ENCODE data around the gene SLC9A1. TPM values are rescaled to one million over a fixed set of nuclear protein-coding genes. Genes with fewer than 3 reads are reported as not detected.

Gene SLC9A1
- total RNA-seq, 1 experiment from 2014 or later, result 4.2 TPM

DNA sequence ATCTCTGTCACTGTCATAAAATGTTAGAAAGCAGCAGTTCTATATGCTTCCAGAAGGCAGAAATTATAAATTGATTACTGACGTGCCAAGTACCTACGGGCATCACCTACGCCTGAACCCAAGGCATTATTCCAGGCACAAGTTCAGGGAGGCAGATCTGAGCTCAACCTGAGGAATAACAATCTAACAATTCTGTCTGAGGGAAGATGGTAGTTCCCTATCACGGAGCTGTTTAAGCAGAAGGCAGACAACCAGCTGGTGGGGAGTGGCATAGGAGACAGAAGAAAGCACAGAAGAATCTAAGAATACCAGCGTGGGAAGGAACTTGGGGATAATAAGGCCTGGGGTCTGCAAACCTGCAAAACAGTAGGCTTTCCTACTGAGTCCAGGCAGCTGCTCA is 40.4 kb downstream of the SLC9A1 start:
- DNase-seq (ENCODE audit: low spot score), result no peak
- in situ Hi-C loops (cut with HindIII; ENCODE audit: low sequenced_read_pairs), result no loop called here

DNA sequence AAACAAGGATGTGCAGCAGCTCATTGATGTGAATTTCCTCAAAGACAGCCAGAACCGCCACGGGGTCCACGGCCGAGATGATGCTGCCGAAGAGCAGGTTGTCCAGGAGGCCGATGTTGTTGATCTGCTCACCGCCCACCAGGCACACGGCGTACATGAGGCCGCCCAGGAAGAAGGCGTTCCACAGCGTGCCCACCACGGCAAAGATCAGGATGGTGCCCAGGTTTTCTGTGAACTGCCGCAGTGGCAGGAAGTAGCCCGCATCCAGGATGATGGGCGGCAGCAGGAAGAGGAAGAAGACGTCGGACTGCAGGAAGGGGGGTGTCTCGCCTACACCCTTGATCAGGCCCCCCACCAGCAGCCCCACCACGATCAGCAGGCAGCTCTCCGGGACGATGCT is 41.1 kb downstream of the SLC9A1 start:
- in situ Hi-C loops (cut with HindIII; ENCODE audit: low sequenced_read_pairs), result no loop called here
- DNase-seq (ENCODE audit: low spot score), result no peak

DNA sequence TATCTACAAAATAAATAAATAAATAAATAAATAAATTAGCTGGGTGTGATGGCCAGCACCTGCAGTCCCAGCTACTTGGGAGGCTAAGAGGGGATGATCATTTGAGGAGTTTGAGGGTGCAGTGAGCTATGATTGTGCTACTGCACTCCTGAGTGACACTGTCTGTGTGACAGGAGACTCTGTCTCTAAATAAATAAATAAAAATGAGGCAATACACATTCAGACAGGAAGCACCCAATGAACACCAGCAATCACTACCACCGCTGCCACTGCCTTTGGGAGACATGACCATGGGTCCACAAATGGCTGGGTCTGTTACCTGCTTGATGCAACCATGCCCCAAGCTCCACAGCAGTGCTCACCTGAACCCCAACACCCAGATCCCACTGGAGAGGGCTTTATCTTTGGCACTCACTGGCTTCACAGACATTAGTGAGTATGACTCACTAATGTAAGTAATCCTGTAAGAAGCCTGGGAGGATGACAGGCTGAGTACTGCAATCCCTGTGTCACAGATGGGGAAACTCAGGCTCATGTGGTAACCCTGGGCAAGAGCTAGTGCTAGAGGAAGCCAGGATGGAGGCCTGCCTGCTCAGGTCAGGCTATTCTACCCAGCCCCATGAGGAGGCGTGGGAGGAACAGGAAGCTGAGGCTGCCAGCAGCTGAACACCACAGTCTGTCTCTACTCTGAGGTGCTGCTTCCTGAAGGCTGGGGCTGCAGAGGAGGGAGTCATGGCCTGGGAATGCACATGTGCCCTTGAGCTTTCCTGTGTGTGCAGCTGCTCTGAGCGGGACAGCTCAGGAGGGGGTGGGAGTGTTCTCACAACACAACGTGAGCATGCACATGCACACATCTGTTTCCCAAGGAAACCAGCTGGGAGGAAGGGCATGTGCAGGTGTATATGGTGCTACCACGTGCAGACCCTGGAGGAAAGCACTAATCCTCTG is 43.0 kb downstream of the SLC9A1 start:
- DNase-seq (ENCODE audit: low spot score), result peak; percentile 90
- in situ Hi-C loops (cut with HindIII; ENCODE audit: low sequenced_read_pairs), result no loop called here

DNA sequence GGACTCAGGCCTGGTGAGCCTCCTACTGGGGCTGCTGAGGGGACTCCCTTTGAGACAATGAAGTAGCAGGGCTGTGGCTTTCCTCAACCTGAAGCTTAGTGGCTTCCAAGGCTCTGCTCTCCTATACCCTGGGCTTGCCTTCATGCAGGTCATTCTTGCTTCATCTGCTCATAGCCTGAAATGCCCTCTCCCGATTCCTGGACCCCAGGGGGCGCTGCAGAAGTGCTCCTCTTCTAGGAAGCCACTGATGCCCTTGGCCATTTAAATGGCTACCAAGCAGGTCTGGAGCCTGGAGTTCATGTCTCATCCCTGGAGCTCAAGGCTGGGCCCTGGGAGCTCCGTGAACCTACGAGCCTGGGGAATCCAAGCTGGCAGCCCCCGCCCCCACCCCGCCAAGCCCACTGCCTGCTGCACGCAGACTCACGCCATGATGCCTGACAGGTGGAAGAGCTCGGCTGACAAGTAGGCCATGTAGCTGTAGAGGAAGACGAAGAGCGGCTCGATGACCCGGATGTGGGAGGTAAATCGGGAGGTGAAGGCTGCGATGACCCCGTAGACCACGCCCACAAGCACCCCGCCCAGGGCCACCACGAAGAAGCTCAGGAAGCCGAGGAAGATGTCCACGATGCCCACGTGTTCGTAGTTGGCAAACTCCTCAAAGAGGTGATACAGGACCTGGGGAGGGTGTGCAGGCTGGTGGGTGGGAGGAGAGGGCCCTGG is 45.7 kb downstream of the SLC9A1 start:
- in situ Hi-C loops (cut with HindIII; ENCODE audit: low sequenced_read_pairs), result no loop called here
- no peak for DNase-seq (ENCODE audit: low spot score)

DNA sequence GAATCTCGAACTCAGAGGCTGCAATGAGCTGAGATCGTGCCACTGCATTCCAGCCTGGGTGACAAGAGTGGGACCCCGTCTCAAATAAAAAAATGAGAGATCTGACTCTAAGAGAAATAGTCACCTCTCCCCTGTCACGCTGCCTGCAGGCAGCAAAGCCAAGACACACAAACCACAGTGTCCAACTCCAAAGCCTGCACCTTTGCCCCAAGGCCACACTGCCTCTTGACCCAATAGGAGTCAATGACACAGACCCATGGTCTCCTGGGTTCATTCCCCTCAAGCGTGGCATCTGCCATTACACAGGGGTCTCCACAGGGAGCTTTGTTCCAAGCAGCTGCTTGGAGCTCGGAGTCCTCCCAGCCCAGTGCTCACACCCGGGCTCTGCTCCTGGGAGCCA is 46.3 kb downstream of the SLC9A1 start:
- DNase-seq (ENCODE audit: low spot score), result no peak
- in situ Hi-C loops (cut with HindIII; ENCODE audit: low sequenced_read_pairs), result no loop called here

DNA sequence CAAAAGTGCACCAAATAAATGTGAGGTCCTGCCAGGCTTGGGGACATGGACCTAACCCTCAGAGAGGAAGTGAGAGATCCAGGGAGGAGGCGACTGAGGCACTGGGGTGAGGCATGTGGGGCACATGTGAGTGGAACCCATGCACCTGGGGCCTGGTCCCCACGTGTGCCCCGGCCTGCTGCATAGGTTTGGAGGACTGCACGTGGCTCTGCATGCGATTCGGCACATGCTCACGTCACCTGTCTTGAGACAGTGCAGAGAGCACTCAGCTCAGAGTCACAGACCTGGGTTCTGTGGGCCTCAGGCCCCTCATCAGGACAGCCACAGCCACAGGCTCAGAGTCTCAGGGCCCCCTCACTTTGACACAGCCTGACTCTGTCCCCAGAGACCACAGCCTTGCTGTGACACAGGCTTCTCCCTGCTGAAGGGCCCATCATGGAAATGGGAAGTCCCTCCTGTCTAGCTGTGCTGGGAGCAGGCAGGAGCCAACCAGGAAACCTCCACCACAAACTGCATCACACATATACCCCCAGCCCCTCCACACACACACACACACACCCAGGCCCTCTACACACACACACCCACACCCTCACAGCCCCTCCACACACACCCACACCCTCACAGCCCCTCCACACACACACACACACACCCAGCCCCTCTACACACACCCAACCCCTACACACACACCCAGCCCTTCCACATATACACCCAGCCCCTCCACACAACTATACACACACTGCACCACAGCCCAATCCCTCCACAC is 48.2 kb downstream of the SLC9A1 start:
- in situ Hi-C loops (cut with HindIII; ENCODE audit: low sequenced_read_pairs), result no loop called here
- no peak for DNase-seq (ENCODE audit: low spot score)

DNA sequence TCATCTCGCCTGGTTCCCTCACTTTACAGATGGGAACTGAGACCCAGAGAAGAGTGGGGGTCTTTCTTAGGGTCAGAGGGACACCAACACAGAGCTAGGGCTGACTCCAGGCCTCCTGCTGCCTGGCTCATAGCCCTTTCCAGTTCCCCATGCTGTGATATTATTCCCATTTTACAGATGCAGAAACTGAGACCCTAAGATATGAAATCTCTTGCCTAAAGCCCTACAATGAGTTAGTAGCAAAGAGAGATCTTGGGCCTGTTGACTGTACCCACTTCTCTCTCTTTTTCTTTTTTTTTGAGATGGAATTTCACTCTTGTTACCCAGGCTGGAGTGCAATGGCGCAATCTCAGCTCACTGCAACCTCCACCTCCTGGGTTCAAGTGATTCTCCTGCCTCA is 49.9 kb downstream of the SLC9A1 start:
- DNase-seq (ENCODE audit: low spot score), result no peak
- in situ Hi-C loops (cut with HindIII; ENCODE audit: low sequenced_read_pairs), result no loop called here

DNA sequence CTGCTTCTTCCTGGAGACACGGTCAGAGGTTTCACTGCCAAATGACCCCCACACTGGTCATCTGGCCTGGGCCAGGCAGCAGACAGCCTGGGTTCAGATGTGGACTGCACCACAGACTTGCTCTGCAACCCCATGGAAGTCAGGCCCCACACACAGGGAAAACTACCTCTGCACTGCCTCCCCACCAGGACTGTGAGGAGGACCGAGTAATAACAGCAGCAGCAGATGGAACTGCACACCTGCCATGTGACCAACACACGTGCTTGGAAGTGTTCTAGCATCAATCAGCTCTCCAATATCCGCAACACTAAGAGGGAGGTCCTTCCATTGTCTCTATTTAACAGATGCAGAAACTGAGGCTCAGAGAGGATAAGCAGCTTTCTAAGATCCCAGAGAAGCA is 51.4 kb downstream of the SLC9A1 start:
- no peak for DNase-seq (ENCODE audit: low spot score)
- in situ Hi-C loops (cut with HindIII; ENCODE audit: low sequenced_read_pairs), result no loop called here

DNA sequence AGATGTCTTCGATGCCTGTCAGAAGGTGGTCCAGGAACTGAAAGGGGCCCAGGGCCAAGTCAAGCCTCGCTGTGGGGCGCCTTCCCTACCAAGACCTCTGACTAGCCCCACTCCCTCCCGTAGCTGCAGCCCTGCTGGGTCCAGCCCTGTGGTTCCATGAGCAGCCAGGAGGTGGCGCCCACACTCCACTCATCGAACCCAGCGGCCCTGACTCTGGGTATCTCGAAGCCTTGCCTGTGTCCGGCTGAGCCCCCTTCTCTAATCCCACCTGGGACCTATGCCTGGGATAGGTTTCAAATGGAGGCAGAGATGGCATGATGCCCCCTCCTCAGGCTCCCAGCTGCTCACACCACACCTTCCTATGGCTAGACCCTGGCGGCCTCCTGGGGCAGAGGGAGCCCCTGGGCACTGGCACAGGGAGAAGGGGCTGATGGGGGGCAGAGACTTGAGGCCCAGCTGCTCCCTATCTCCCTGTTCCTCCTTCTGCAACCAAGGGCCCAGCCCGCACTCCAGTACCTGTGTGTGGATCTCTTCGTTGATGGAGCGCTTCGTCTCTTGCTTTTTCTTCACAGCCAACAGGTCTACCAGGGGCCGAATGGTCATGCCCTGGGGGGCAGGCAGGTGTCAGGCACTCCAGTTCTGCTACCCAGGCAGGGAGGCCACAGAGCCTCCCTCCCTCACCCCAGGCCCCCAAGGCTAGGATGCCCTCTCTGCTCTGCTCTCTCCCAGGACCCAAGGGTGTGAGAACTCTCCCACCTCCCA is 52.0 kb downstream of the SLC9A1 start:
- peak; percentile 75 for DNase-seq (ENCODE audit: low spot score)
- in situ Hi-C loops (cut with HindIII; ENCODE audit: low sequenced_read_pairs), result no loop called here

DNA sequence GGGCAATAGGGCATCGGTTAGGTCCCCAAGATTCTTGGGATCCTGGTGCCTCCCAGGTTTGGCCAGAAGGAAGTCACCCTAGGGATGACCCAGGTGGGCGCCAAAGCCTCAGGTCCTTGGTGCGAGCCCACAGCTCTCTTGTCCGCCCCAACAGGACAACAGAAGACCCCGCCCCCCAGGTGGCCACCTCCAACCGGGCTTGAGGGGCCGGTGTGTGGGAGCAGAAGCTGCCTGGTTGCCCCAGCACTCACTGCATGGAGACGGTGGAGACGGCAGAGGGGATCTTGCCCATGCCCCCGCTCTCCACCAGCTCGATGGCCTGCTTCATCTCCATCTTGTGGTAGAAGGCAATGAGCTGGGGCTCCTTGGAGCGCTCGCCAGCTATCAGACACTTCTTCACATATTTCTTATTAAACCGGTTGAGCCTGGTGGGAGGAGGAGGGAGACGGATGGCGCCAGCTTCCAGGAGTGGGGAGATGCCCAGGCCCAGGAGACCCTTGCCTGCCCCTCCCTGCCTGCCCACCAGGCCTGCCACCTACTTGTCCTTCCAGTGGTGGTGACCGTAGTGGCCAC is 52.7 kb downstream of the SLC9A1 start:
- no peak for DNase-seq (ENCODE audit: low spot score)
- in situ Hi-C loops (cut with HindIII; ENCODE audit: low sequenced_read_pairs), result no loop called here

DNA sequence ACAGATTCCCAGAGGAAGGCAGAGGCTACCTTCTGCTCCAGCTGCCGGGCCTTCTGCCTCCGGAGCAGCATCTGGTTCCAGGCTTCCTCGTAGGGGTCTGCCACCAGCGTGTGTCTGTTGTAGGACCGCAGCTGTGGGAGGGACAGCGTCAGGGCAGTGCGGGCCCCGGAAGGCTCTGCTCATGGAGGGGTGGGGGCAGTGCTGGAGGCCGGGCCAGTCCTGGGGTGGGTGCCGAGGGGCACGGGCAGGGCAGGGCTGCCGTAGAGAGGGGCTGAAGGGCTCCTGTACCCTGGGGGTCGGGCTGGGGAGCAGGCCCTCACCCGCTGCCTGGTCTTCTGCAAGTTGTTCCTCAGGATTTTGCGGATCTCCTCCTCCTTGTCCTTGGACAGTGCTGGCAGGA is 53.2 kb downstream of the SLC9A1 start:
- in situ Hi-C loops (cut with HindIII; ENCODE audit: low sequenced_read_pairs), result no loop called here
- DNase-seq (ENCODE audit: low spot score), result no peak

DNA sequence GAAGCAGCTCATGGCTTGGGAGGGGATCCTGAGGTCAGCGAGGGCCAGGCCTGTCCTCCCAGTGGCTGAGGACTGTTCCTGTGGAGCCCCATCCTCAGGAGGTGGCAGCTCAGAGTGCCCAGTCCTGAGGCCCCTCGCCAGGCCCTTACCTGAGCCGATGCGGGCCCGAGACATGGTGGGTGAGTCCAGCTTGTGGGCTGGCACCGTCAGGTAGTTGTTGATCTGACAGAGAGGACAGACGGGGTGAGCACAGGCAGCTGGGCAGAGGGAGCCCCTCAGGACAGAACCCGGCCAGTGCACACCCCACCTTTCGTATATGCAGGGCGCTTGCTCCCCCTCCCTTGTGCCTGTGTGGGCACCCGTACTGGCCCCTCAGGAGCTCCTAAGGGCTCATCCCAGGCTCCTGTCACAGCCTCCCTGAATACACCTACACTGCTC is 53.9 kb downstream of the SLC9A1 start:
- in situ Hi-C loops (cut with HindIII; ENCODE audit: low sequenced_read_pairs), result no loop called here
- no peak for DNase-seq (ENCODE audit: low spot score)

DNA sequence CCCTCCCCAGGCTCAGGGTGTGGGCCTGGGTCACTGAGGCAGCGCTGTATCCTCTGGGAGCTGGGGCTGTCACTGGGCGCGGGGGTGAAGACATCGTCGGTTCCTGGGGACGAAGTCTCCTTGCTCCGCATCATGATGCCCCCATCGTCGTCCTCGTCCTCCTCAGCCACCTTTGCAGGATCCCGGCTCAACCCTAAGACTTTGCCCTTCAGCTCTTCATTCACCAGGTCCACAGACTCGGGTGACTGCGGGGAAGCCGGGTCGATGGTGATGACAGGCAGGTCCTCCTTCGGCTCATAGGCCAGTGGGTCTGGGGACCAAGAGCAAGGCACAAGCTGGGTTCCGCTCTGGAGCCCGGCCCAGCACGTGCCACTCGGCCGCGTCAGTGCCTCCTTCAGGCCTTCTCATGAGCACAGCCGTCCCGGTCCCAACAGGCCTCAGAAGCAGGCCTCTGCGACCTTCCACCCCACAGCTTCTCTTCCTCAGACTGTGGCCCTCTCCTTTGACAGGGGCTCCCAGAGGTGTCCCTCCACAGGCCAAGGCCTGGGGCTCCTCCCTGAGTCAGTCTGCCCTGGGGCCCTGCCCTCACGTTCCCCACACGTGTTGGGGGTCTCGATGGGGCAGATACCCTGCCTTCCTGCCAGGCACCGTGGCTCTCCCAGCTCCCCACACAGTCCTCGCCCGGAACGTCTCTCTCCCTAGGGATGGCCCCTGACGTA is 54.4 kb downstream of the SLC9A1 start:
- DNase-seq (ENCODE audit: low spot score), result no peak
- in situ Hi-C loops (cut with HindIII; ENCODE audit: low sequenced_read_pairs), result no loop called here

DNA sequence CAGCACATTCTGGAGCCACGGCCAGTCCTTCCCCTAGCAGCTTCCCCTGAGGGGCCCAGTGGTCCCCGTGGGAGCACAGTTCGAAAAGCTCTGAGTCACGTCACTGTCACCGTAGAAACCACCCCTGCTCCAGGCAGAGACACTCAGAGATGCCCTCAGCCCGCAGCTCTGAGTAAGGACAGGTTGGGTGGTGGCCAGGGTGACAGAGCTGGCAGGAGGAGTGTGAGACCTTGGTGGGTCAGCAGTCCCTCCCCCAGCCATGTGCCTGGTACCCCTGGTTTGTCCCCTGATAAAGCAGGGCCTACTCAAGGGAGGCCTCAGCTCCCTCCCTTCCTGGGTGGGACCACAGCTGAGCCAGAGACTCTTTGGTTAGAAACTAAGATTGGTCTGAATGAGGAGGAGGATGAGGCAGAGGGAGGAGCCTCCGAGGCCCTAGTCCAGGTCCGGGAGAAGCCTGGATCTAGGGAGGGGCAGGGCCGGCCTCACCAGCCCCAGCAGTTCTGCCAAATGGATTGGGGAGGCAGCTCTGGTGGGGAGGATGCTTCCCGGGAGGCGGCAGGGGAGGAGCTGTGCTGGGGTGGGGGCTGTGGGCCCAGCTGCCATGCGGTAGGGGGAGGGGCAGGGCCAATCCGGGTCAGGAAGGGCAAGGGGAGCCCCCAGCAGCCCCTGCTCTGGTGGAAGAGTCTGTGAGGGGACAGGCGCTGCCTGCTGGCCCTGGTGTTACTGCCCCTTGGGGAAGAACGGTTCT is 55.2 kb downstream of the SLC9A1 start:
- in situ Hi-C loops (cut with HindIII; ENCODE audit: low sequenced_read_pairs), result no loop called here
- no peak for DNase-seq (ENCODE audit: low spot score)

DNA sequence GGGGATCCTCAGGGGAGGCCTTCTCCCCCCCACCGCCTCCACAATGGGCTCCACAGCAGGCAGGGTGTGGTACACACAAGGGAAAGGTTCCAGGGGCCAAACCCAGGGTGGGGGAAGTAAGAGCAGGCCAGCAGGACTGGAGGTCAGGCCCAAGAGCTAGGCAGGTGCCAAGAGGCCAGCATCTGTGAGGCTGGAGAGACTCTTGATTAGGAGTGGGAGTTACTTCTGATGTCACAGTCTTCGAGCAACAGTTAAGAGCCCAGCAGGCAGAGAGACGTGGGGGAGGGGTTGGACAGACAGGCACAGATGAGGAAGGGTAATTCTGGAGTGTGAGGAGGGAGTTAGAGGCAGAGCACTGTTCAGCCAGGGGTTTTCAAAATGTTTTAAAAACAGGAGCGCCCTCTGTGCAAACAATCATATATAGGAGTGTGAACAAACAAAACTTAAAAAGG is 55.8 kb downstream of the SLC9A1 start:
- in situ Hi-C loops (cut with HindIII; ENCODE audit: low sequenced_read_pairs), result no loop called here
- DNase-seq (ENCODE audit: low spot score), result no peak

DNA sequence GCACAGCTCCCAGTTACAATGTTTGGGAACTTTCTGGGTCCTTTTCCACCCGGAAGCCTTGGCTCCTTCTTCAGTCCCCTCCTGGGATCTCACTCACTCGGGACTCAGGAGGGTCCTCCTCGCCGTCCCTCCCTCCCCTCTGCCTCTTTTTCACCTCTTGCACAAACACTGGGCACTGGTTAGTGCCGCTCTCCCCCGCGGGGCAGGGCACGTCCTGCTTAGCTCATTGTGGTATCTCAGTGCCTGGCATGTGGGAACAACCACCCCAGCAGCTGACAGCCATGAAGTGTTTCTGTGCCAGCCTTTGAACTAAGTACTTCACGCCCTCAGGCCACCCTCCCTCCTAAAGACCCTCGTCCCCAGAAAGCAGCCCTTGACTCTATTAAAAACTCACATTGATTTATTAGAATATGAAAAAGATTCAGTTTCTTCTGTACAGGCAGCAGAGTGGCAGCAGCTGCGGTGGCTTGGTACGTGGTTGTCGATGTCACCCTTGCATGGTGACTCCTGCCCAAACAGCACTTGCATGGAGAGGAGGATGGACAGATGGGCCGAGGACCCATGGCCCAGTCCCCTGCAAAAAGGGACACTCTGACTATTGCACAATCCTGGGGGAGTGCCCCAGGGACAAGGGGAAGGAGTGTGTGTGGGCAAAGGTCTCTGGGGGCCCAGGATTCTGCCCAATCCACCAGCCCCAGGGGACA is 56.3 kb downstream of the SLC9A1 start:
- DNase-seq (ENCODE audit: low spot score), result no peak
- in situ Hi-C loops (cut with HindIII; ENCODE audit: low sequenced_read_pairs), result no loop called here

DNA sequence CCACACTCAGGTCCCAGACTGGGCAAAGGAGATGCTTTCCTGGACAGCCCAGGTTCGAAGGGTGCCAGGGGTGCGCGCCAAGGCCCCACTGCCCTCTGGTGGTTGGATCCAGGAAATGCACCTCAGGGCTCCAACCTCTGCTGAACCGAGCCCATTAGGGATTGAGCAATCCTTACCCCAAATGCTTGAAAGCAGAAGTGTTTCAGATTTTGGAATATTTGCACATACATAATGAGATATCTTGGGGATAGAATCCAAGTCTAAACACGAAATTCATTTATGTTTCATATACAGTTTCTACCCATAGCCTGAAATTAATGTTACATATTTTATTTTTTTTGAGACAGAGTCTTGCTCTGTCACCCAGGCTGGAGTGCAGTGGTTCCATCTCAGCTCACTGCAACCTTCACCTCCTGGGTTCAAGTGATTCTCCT is 57.4 kb downstream of the SLC9A1 start:
- in situ Hi-C loops (cut with HindIII; ENCODE audit: low sequenced_read_pairs), result no loop called here

More for the DNA sequence above, 57.4 kb downstream of the SLC9A1 start:
- DNase-seq (ENCODE audit: low spot score), result peak; percentile 81
